Adrenal gland (tissue), 12 donors: ENCODE measurements around the gene DPM3. TPM values are rescaled to one million over a fixed set of nuclear protein-coding genes. Genes with fewer than 3 reads are reported as not detected.

Source experiments
- DNase-seq, 7 donors: peaks; one replicate each; pipeline ENCODE4 v3.0.0-alpha.2; 2019 to 2020
- H3K27ac ChIP-seq, 5 donors: fragments of 200-600 bp; sonication (generic) in 4 of 5; 1 replicate in 3 of 5; 2 replicates in 2 of 5; pipeline versions ENCODE4 v1.5.1 to v1.8.0; 2016 to 2020; ENCODE audit warnings: mild to moderate bottlenecking in 1 of 5
- H3K27me3 ChIP-seq: fragments of 200-600 bp; 2 replicates; pipeline ENCODE4 v1.8.0; 2021
- H3K36me3 ChIP-seq, 2 donors: fragments of 200-600 bp; replicated peaks in 1 of 2; 1 replicate in 1 of 2; 2 replicates in 1 of 2; pipeline versions ENCODE4 v1.5.1 to v1.8.0; 2018 to 2022
- H3K4me1 ChIP-seq, 2 donors: fragments of 200-600 bp; replicated peaks in 1 of 2; 1 replicate in 1 of 2; 2 replicates in 1 of 2; pipeline versions ENCODE4 v1.5.1 to v1.8.0; 2018 to 2021
- H3K4me3 ChIP-seq, 4 donors: fragments of 200-600 bp; sonication (generic) in 3 of 4; one replicate each; pipeline ENCODE4 v1.5.1; 2016 to 2018
- H3K9me3 ChIP-seq, 3 donors: fragments of 200-600 bp; sonication (generic) in 1 of 3; replicated peaks in 1 of 3; 1 replicate in 2 of 3; 2 replicates in 1 of 3; pipeline versions ENCODE4 v1.5.1 to v1.8.0; 2016 to 2021
- CTCF ChIP-seq, 6 experiments: fragments of 450-650 bp in 4 of 6; fragments of 200-600 bp in 2 of 6; sonication (generic) in 1 of 6; IDR thresholded peaks; 1 replicate in 5 of 6; 2 replicates in 1 of 6; pipeline versions ENCODE4 v1.5.1 to v1.8.0; 2016 to 2021; ENCODE audit warnings: antibody characterized with exemption in 6 of 6, mild to moderate bottlenecking in 2 of 6, moderate library complexity in 1 of 6
- POLR2A ChIP-seq, 2 donors: fragments of 450-650 bp; IDR thresholded peaks; one replicate each; pipeline ENCODE4 v1.6.1; 2017; ENCODE audit warnings: antibody characterized with exemption in 2 of 2, mild to moderate bottlenecking in 2 of 2, moderate library complexity in 1 of 2
- WGBS, 4 donors: extraction: QIAGEN DNeasy Blood & Tissue Kit in 2 of 4; methylation state at CpG; one replicate each; pipeline versions ENCODE4 v1.1.5 to v1.1.7; 2013 to 2017; 5-methylcytosine and 5-hydroxymethylcytosine counted together
- intact Hi-C, 2 donors: fragments of 100-400 bp; cut with DNase I; formaldehyde crosslinking; loops; one replicate each; pipeline versions ENCODE4 v1.14.1 to v1.15.0; 2022 to 2023
- polyA plus RNA-seq, 3 donors: library from polyadenylated mRNA; stranded (reverse); fragments of 200-250 nt in 2 of 3; fragments of 350-450 nt in 1 of 3; fragmentation: Illumina TruSeq in 1 of 3; extraction: RNeasy Lipid Tissue Mini Kit (QIAGEN cat#74804) in 1 of 3; gene quantifications; one replicate each; pipeline ENCODE4 v1.2.3, GENCODE V29; 2013 to 2014
- small RNA-seq, 2 donors: library from RNA; depleted of rRNA; stranded (forward); fragments of <200 nt; gene quantifications; one replicate each; pipeline ENCODE3, GENCODE V24; 2016
- total RNA-seq, 9 donors: library from RNA; depleted of rRNA in 4 of 9; stranded (reverse); fragments of >200 nt in 4 of 9; fragments of 120-200 nt in 1 of 9; fragmentation: NEBNext Ultra II Directional in 1 of 9; extraction: Animal tissue kit (Norgen Biotek cat#: 25700) in 1 of 9; gene quantifications; one replicate each; pipeline versions ENCODE4 v1.1.0 to v1.2.4, GENCODE V29; 2013 to 2023
- donor health status: healthy with polysubstance abuse.
- donor health status: Bipolar disorder and iron deficiency.
- donor health status: DM: yes; HTN: yes; CAD: no.
- donor health status: DM: no; HTN: no; CAD: no.
- donor health status: DM: no; HTN: no; CAD: no.
- donor health status: DM: yes; HTN: yes; CAD: no.

Gene DPM3
- total and polyA plus RNA-seq, 12 donors, result 6.8 to 1,427 (median 163) TPM

GRCh38 chr1:155092131-155092530, 48.2 kb downstream of the DPM3 start:
- no peaks in the 10 kb centered on the region for H3K36me3 ChIP-seq
- H3K4me1 ChIP-seq, result peaks cover 0 to 5% of the 10 kb centered on the region in 2 donors
- H3K4me3 ChIP-seq, result no peak overlapping the region
- WGBS, 4 donors, result 67 to 74% (median 70%) methylated on average over 5 to 6 of the region's 6 CpGs
- TF ChIP-seq CTCF (IDR thresholded peaks at IDR 0.05) (no peak), POLR2A (IDR thresholded peaks at IDR 0.05) (no peak)
- no peak for DNase-seq
- H3K9me3 ChIP-seq, result no peaks in the 10 kb centered on the region
- H3K27me3 ChIP-seq, result no peaks in the 10 kb centered on the region
- no peak overlapping the region for H3K27ac ChIP-seq
- intact Hi-C loops, result loop anchor here (2.0 to 5.0 kb wide), 2 partner anchors 35 to 75 kb away; partner anchors contain the start of gene EFNA1 (in 1 of the 2)

- no peak overlapping the region for H3K27ac ChIP-seq
- intact Hi-C loops, result loop anchor here (2.0 to 5.0 kb wide), 2 partner anchors 36 to 75 kb away; partner anchors contain the start of gene EFNA1 (in 1 of the 2)
- no peak overlapping the region for H3K4me3 ChIP-seq
- no peaks in the 10 kb centered on the region for H3K9me3 ChIP-seq
- no peaks in the 10 kb centered on the region for H3K27me3 ChIP-seq
- peaks cover 0 to 7% of the 10 kb centered on the region in 2 donors for H3K4me1 ChIP-seq
- TF ChIP-seq POLR2A (IDR thresholded peaks at IDR 0.05) (no peak), CTCF (IDR thresholded peaks at IDR 0.05) (peak; percentile 92 to 100 (median 97))
- WGBS, 4 donors, result 17 to 30% (median 19%) methylated on average over 18 to 29 of the region's 29 CpGs
- H3K36me3 ChIP-seq, result no peaks in the 10 kb centered on the region
- peak; percentile 68 to 87 (median 80) for DNase-seq
Measured at GRCh38 chr1:155091071-155092051, 49.0 kb downstream of the DPM3 start.

Small RNA genes within 50 kb of the gene (small RNA-seq; reads per million reads assigned to genes)
- gene HMGN2P18, result 0 reads per million in 2 donors
- 0 reads per million in 2 donors for gene RF00019

Other genes starting within 250 kb of the DPM3 start
- gene PMVK, start 203.8 kb downstream of the DPM3 start, total RNA-seq, result 10 to 100 TPM; 12.6 to 70.0 (median 31.0) TPM
- gene PMVK, start 203.8 kb downstream of the DPM3 start, polyA plus RNA-seq, result 10 to 100 TPM; 41.4 to 45.1 (median 42.1) TPM
- gene PBXIP1, start 184.4 kb downstream of the DPM3 start, total RNA-seq, result 100 to 1,000 TPM; 120 to 342 (median 278) TPM
- 100 to 1,000 TPM in 2 of 3 donors, 10 to 100 TPM in 1; 97.0 to 184 (median 110) TPM for gene PBXIP1, start 184.4 kb downstream of the DPM3 start, polyA plus RNA-seq
- gene PYGO2, start 178.7 kb downstream of the DPM3 start, total RNA-seq, result 10 to 100 TPM; 26.2 to 61.1 (median 42.6) TPM
- 10 to 100 TPM; 28.2 to 44.1 (median 29.2) TPM for gene PYGO2, start 178.7 kb downstream of the DPM3 start, polyA plus RNA-seq
- 100 to 1,000 TPM in 7 of 9 donors, 10 to 100 TPM in 2; 80.3 to 240 (median 120) TPM for gene SHC1, start 169.8 kb downstream of the DPM3 start, total RNA-seq
- gene SHC1, start 169.8 kb downstream of the DPM3 start, polyA plus RNA-seq, result 100 to 1,000 TPM; 167 to 260 (median 249) TPM
- gene CKS1B, start 165.8 kb downstream of the DPM3 start, total RNA-seq, result 10 to 100 TPM; 23.2 to 87.0 (median 30.3) TPM
- 10 to 100 TPM; 12.4 to 51.0 (median 22.3) TPM for gene CKS1B, start 165.8 kb downstream of the DPM3 start, polyA plus RNA-seq
- 10 to 100 TPM; 21.6 to 43.0 (median 28.7) TPM for gene FLAD1, start 157.2 kb downstream of the DPM3 start, total RNA-seq
- gene FLAD1, start 157.2 kb downstream of the DPM3 start, polyA plus RNA-seq, result 10 to 100 TPM; 30.7 to 65.5 (median 41.1) TPM
- under 1 TPM in 1 of 9 donors, not detected in 8; 0.44 TPM for gene LENEP, start 146.9 kb downstream of the DPM3 start, total RNA-seq
- gene LENEP, start 146.9 kb downstream of the DPM3 start, polyA plus RNA-seq, result not detected
- gene ZBTB7B, start 137.7 kb downstream of the DPM3 start, total RNA-seq, result 100 to 1,000 TPM in 1 of 9 donors, 10 to 100 TPM in 8; 23.3 to 126 (median 78.1) TPM
- 10 to 100 TPM; 22.4 to 97.3 (median 27.9) TPM for gene ZBTB7B, start 137.7 kb downstream of the DPM3 start, polyA plus RNA-seq
- 1 to 10 TPM in 3 of 9 donors, under 1 TPM in 4, not detected in 2; 0.14 to 2.4 (median 0.90) TPM for gene DCST2, start 106.8 kb downstream of the DPM3 start, total RNA-seq
- gene DCST2, start 106.8 kb downstream of the DPM3 start, polyA plus RNA-seq, result 10 to 100 TPM in 1 of 3 donors, 1 to 10 TPM in 1, under 1 TPM in 1; 0.24 to 15.2 (median 8.5) TPM
- not detected for gene DCST1, start 106.7 kb downstream of the DPM3 start, total RNA-seq
- gene DCST1, start 106.7 kb downstream of the DPM3 start, polyA plus RNA-seq, result not detected
- 10 to 100 TPM; 11.6 to 84.2 (median 58.3) TPM for gene ADAM15, start 89.2 kb downstream of the DPM3 start, total RNA-seq
- 100 to 1,000 TPM in 2 of 3 donors, 10 to 100 TPM in 1; 16.1 to 269 (median 240) TPM for gene ADAM15, start 89.2 kb downstream of the DPM3 start, polyA plus RNA-seq
- 10 to 100 TPM in 5 of 9 donors, 1 to 10 TPM in 4; 3.5 to 28.7 (median 12.7) TPM for gene EFNA4, start 76.8 kb downstream of the DPM3 start, total RNA-seq
- gene EFNA4, start 76.8 kb downstream of the DPM3 start, polyA plus RNA-seq, result 10 to 100 TPM; 10.0 to 23.5 (median 12.1) TPM
- gene EFNA3, start 61.7 kb downstream of the DPM3 start, total RNA-seq, result 1 to 10 TPM; 1.4 to 7.3 (median 2.7) TPM
- gene EFNA3, start 61.7 kb downstream of the DPM3 start, polyA plus RNA-seq, result 1 to 10 TPM; 2.8 to 4.0 (median 3.7) TPM
- gene EFNA1, start 12.7 kb downstream of the DPM3 start, total RNA-seq, result 10 to 100 TPM in 8 of 9 donors, 1 to 10 TPM in 1; 9.9 to 49.7 (median 27.7) TPM
- 10 to 100 TPM in 2 of 3 donors, 1 to 10 TPM in 1; 6.6 to 35.9 (median 30.2) TPM for gene EFNA1, start 12.7 kb downstream of the DPM3 start, polyA plus RNA-seq
- gene SLC50A1, start 4.7 kb downstream of the DPM3 start, total RNA-seq, result 100 to 1,000 TPM in 2 of 9 donors, 10 to 100 TPM in 7; 31.7 to 112 (median 50.6) TPM
- 100 to 1,000 TPM in 1 of 3 donors, 10 to 100 TPM in 2; 55.2 to 172 (median 61.8) TPM for gene SLC50A1, start 4.7 kb downstream of the DPM3 start, polyA plus RNA-seq
- 100 to 1,000 TPM in 8 of 9 donors, 10 to 100 TPM in 1; 76.1 to 252 (median 154) TPM for gene KRTCAP2, start 32.8 kb upstream of the DPM3 start, total RNA-seq
- gene KRTCAP2, start 32.8 kb upstream of the DPM3 start, polyA plus RNA-seq, result 100 to 1,000 TPM; 383 to 806 (median 704) TPM
- gene TRIM46, start 33.3 kb upstream of the DPM3 start, total RNA-seq, result under 1 TPM in 7 of 9 donors, not detected in 2; 0.19 to 0.96 (median 0.44) TPM
- gene TRIM46, start 33.3 kb upstream of the DPM3 start, polyA plus RNA-seq, result 1 to 10 TPM in 2 of 3 donors, under 1 TPM in 1; 0.38 to 5.6 (median 1.2) TPM
- 10 to 100 TPM in 7 of 9 donors, 1 to 10 TPM in 2; 7.1 to 38.6 (median 15.7) TPM for gene THBS3, start 67.4 kb upstream of the DPM3 start, total RNA-seq
- gene THBS3, start 67.4 kb upstream of the DPM3 start, polyA plus RNA-seq, result 100 to 1,000 TPM in 1 of 3 donors, 10 to 100 TPM in 1, 1 to 10 TPM in 1; 9.6 to 147 (median 71.3) TPM
- 10 to 100 TPM; 39.2 to 83.8 (median 45.6) TPM for gene MTX1, start 68.2 kb upstream of the DPM3 start, total RNA-seq
- gene MTX1, start 68.2 kb upstream of the DPM3 start, polyA plus RNA-seq, result 100 to 1,000 TPM in 1 of 3 donors, 10 to 100 TPM in 2; 26.7 to 111 (median 79.8) TPM
- 10 to 100 TPM in 7 of 9 donors, 1 to 10 TPM in 2; 8.5 to 43.0 (median 32.6) TPM for gene ENTREP3, start 115.0 kb upstream of the DPM3 start, total RNA-seq
- 10 to 100 TPM; 10.3 to 26.9 (median 22.7) TPM for gene ENTREP3, start 115.0 kb upstream of the DPM3 start, polyA plus RNA-seq
- 100 to 1,000 TPM in 4 of 9 donors, 10 to 100 TPM in 5; 51.0 to 143 (median 98.6) TPM for gene SCAMP3, start 121.8 kb upstream of the DPM3 start, total RNA-seq
- 100 to 1,000 TPM in 1 of 3 donors, 10 to 100 TPM in 2; 41.9 to 102 (median 78.0) TPM for gene SCAMP3, start 121.8 kb upstream of the DPM3 start, polyA plus RNA-seq
- gene CLK2, start 133.0 kb upstream of the DPM3 start, total RNA-seq, result 10 to 100 TPM; 10.7 to 94.2 (median 53.6) TPM
- 100 to 1,000 TPM in 2 of 3 donors, 10 to 100 TPM in 1; 47.1 to 162 (median 122) TPM for gene CLK2, start 133.0 kb upstream of the DPM3 start, polyA plus RNA-seq
- 1 to 10 TPM; 1.0 to 6.5 (median 3.6) TPM for gene HCN3, start 136.9 kb upstream of the DPM3 start, total RNA-seq
- 10 to 100 TPM in 1 of 3 donors, 1 to 10 TPM in 2; 3.1 to 14.5 (median 6.2) TPM for gene HCN3, start 136.9 kb upstream of the DPM3 start, polyA plus RNA-seq
- under 1 TPM in 2 of 9 donors, not detected in 7; 0.18 to 0.34 TPM for gene PKLR, start 160.9 kb upstream of the DPM3 start, total RNA-seq
- gene PKLR, start 160.9 kb upstream of the DPM3 start, polyA plus RNA-seq, result under 1 TPM in 2 of 3 donors, not detected in 1; 0.10 to 0.24 TPM
- gene FDPS, start 168.3 kb upstream of the DPM3 start, total RNA-seq, result 1,000 to 10,000 TPM in 2 of 9 donors, 100 to 1,000 TPM in 7; 107 to 2,334 (median 186) TPM
- 1,000 to 10,000 TPM in 1 of 3 donors, 100 to 1,000 TPM in 2; 167 to 2,274 (median 225) TPM for gene FDPS, start 168.3 kb upstream of the DPM3 start, polyA plus RNA-seq
- gene RUSC1, start 180.4 kb upstream of the DPM3 start, total RNA-seq, result 10 to 100 TPM in 8 of 9 donors, 1 to 10 TPM in 1; 9.8 to 64.9 (median 27.1) TPM
- 100 to 1,000 TPM in 1 of 3 donors, 10 to 100 TPM in 2; 15.1 to 111 (median 53.7) TPM for gene RUSC1, start 180.4 kb upstream of the DPM3 start, polyA plus RNA-seq